Endothelial cell of umbilical vein (primary cell): ENCODE data around the gene CPNE8. TPM values are rescaled to one million over a fixed set of nuclear protein-coding genes. Genes with fewer than 3 reads are reported as not detected.

Experiments
- BruUV-seq: library from RNA; stranded (reverse); fragments of 400-500 nt; replicated peaks from 2 replicates; lab custom pipeline; 2021; lab: Mats Ljungman, UMichigan
- CTCF ChIA-PET: fragments of 300-600, 350-600 bp; sonication (Branson Sonifier 250); formaldehyde crosslinking; loops from one replicate; lab custom pipeline; 2021; ENCODE audit warnings: antibody characterized with exemption, inconsistent platforms; lab: Charles Lee
- POLR2A ChIA-PET: fragments of 300-600, 350-600 bp; sonication (Branson Sonifier 250); formaldehyde crosslinking; loops from one replicate; lab custom pipeline; 2021; ENCODE audit warnings: antibody characterized with exemption, inconsistent platforms; lab: Charles Lee
- DNase-seq: peaks from one replicate; pipeline ENCODE4 v3.0.0-alpha.2; 2011; ENCODE audit warnings: low read depth, low spot score
- FAIRE-seq: peaks from 2 replicates; lab custom pipeline; 2011; peaks lifted over from hg19 to GRCh38; lab: Jason Lieb, UNC
- H2AFZ ChIP-seq: 2 replicates; pipeline ENCODE4 v1.6.0; 2012; ENCODE audit warnings: low read depth, low read length, control low read depth, inconsistent platforms
- H3K27ac ChIP-seq: 2 replicates; pipeline ENCODE4 v1.5.1; 2011; ENCODE audit warnings: low read depth, mild to moderate bottlenecking, control low read depth, low read length, moderate library complexity; ENCODE audit not compliant: insufficient read depth
- H3K27me3 ChIP-seq, 2 experiments: 2 replicates each; pipeline versions ENCODE4 v1.6.0 to v1.6.1; 2011; ENCODE audit warnings: low read length in 2 of 2, mixed read lengths in 1 of 2; ENCODE audit not compliant: control insufficient read depth in 2 of 2, insufficient read depth in 2 of 2
- H3K36me3 ChIP-seq, 2 experiments: 2 replicates in 1 of 2; 3 replicates in 1 of 2; pipeline ENCODE4 v1.5.1; 2011; ENCODE audit warnings: low read length in 2 of 2, mild to moderate bottlenecking in 1 of 2, moderate library complexity in 1 of 2; ENCODE audit not compliant: control insufficient read depth in 2 of 2, insufficient read depth in 2 of 2; ENCODE audit errors: extremely low read depth in 1 of 2
- H3K4me1 ChIP-seq: 3 replicates; pipeline ENCODE4 v1.5.1; 2011; ENCODE audit warnings: mild to moderate bottlenecking, low read length; ENCODE audit not compliant: control insufficient read depth, insufficient read depth; ENCODE audit errors: extremely low read depth
- H3K4me2 ChIP-seq: 2 replicates; pipeline ENCODE4 v1.6.1; 2011; ENCODE audit warnings: low read length, control low read depth, mixed read lengths; ENCODE audit not compliant: insufficient read depth
- H3K4me3 ChIP-seq, 3 experiments: fragments of 200-600 bp in 1 of 3; sonication (generic), shearing (Covaris generic) in 1 of 3; replicated peaks in 1 of 3; 2 replicates each; pipeline ENCODE4 v1.5.1; 2011 to 2016; ENCODE audit warnings: control low read depth in 3 of 3, low read length in 3 of 3, mild to moderate bottlenecking in 2 of 3, inconsistent platforms in 1 of 3, low read depth in 1 of 3, moderate library complexity in 1 of 3; ENCODE audit not compliant: insufficient read depth in 1 of 3
- H3K79me2 ChIP-seq: 2 replicates; pipeline ENCODE4 v1.6.0; 2012; ENCODE audit warnings: low read length, inconsistent platforms; ENCODE audit not compliant: control insufficient read depth, insufficient read depth
- H3K9ac ChIP-seq: replicated peaks from 2 replicates; pipeline ENCODE3; 2011; ENCODE audit warnings: low read length, control low read depth; ENCODE audit not compliant: insufficient read depth; ENCODE audit errors: extremely low read depth
- H3K9me1 ChIP-seq: replicated peaks from 3 replicates; pipeline ENCODE4 v1.6.0; 2011; ENCODE audit warnings: mild to moderate bottlenecking, low read length; ENCODE audit not compliant: control insufficient read depth, insufficient read depth; ENCODE audit errors: extremely low read depth
- H3K9me3 ChIP-seq: replicated peaks from 2 replicates; pipeline ENCODE4 v1.5.1; 2012; ENCODE audit warnings: low read length, inconsistent platforms; ENCODE audit not compliant: control insufficient read depth, insufficient read depth
- H4K20me1 ChIP-seq: replicated peaks from 2 replicates; pipeline ENCODE3; 2011; ENCODE audit warnings: mild to moderate bottlenecking, low read length; ENCODE audit not compliant: control insufficient read depth, insufficient read depth; ENCODE audit errors: extremely low read depth
- EZH2 ChIP-seq: IDR thresholded peaks from 2 replicates; pipeline ENCODE4 v1.6.1; 2012; ENCODE audit warnings: borderline replicate concordance, low read depth, mild to moderate bottlenecking, moderate library complexity, low read length, inconsistent platforms; ENCODE audit not compliant: severe bottlenecking
- FOS ChIP-seq: IDR thresholded peaks from 2 replicates; pipeline ENCODE4 v1.6.1; 2011; ENCODE audit warnings: mild to moderate bottlenecking, low read length, moderate library complexity, borderline replicate concordance; ENCODE audit not compliant: insufficient read depth
- GATA2 ChIP-seq: IDR thresholded peaks from 2 replicates; pipeline ENCODE4 v1.7.0; 2011; ENCODE audit warnings: low read depth, mild to moderate bottlenecking, moderate library complexity, mixed read lengths, low read length; ENCODE audit not compliant: insufficient read length, insufficient read depth
- JUN ChIP-seq: IDR thresholded peaks from 2 replicates; pipeline ENCODE4 v1.6.1; 2011; ENCODE audit warnings: borderline replicate concordance, low read depth; ENCODE audit not compliant: insufficient read length, insufficient read depth
- MYC ChIP-seq: IDR thresholded peaks from one replicate; pipeline ENCODE4 v1.6.1; 2011; ENCODE audit warnings: mild to moderate bottlenecking, low read depth, low read length
- POLR2A ChIP-seq: IDR thresholded peaks from 2 replicates; pipeline ENCODE4 v1.6.1; 2012; ENCODE audit warnings: low read depth, mild to moderate bottlenecking, control low read depth, low read length
- POLR2AphosphoS5 ChIP-seq: IDR thresholded peaks from 2 replicates; pipeline ENCODE4 v1.6.1; 2012; ENCODE audit warnings: low read depth, mild to moderate bottlenecking, control low read depth, low read length, moderate library complexity; ENCODE audit not compliant: insufficient read depth
- dilution Hi-C: fragments of 300-500 bp; cut with MboI; formaldehyde crosslinking; loops from one replicate; pipeline ENCODE4 v1.15.0; 2019; ENCODE audit warnings: low sequenced_read_pairs; ENCODE audit not compliant: extremely low pct_ligation_motif_present
- intact Hi-C: fragments of 100-400 bp; cut with micrococcal nuclease; formaldehyde crosslinking; loops from one replicate; pipeline ENCODE4 v1.10.0; 2022
- polyA plus RNA-seq, 4 experiments: library from polyadenylated mRNA; depleted of rRNA in 3 of 4; stranded (reverse) in 3 of 4; unstranded in 1 of 4; fragments of >200 nt; gene quantifications; 2 replicates each; pipeline versions ENCODE4 v1.2.1 to v1.2.3, GENCODE V29; 2011 to 2012; ENCODE audit warnings: missing spikeins in 1 of 4
- total RNA-seq: library from RNA; stranded (reverse); gene quantifications from 2 replicates; pipeline ENCODE4 v1.2.3, GENCODE V29; 2021
- TF ChIP-seq, protein P1 (sequence below), 2 donors: IDR thresholded peaks; 1 replicate in 1 of 2; 2 replicates in 1 of 2; pipeline ENCODE4 v1.5.1; 2011; ENCODE audit warnings: low read length in 2 of 2, mild to moderate bottlenecking in 2 of 2, moderate library complexity in 2 of 2, control low read depth in 1 of 2, inconsistent platforms in 1 of 2, low read depth in 1 of 2; ENCODE audit not compliant: insufficient read depth in 1 of 2; ENCODE audit errors: extremely low read depth in 1 of 2
- TF ChIP-seq, protein P2 (sequence below): IDR thresholded peaks from 2 replicates; pipeline ENCODE4 v1.6.1; 2011; ENCODE audit not compliant: insufficient read depth, insufficient read length

Gene CPNE8
- total and polyA plus RNA-seq, 2 donors (not counting 3 experiments of a cell fraction or from before 2014, with no cell fraction given) = 4.4 to 13.7 TPM

DNA sequence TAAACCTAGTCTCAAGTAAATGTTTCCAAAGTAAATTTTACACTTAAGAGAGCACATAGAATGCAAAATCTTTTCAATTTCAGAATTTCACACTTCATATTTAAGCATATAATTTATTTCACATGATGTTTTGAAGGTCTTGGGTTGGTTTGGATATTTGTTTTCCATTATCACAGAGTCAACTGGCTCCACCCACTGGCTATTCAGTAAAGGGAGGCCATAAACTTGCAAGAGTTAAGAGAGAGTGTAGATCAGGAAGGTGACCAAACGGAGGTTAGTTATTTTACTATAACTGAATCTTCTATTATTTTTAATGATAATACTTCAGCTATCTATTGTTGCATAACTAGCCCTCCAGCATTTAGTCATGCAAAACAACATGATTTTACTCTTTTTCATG lies 6.2 kb upstream of the CPNE8 start:
- Histone ChIP-seq H2AFZ (no peak overlapping the region), H3K9ac (no peak overlapping the region), H3K4me1 (peaks cover 2% of the 10 kb centered on the region), H3K27me3 (peaks cover 0 to 3% of the 10 kb centered on the region in 2 experiments), H3K4me2 (no peak overlapping the region), H3K27ac (no peak overlapping the region), H3K79me2 (no peaks in the 10 kb centered on the region), H3K4me3 (no peak overlapping the region), H3K9me3 (no peaks in the 10 kb centered on the region), H3K36me3 (no peaks in the 10 kb centered on the region), H3K9me1 (no peaks in the 10 kb centered on the region), H4K20me1 (no peaks in the 10 kb centered on the region)
- ChIA-PET POLR2A (no interaction called here), CTCF (interaction anchor here (1.2 to 2.6 kb wide), 2 partner anchors 9 to 247 kb away, joined by 3 to 15 read pairs; no protein-coding TSS in a partner anchor)
- DNase-seq = no peak
- no peak for TF ChIP-seq EZH2
- TF ChIP-seq MYC = no peak
- no peak for TF ChIP-seq JUN
- no peak for TF ChIP-seq FOS
- TF ChIP-seq, protein P1, sequence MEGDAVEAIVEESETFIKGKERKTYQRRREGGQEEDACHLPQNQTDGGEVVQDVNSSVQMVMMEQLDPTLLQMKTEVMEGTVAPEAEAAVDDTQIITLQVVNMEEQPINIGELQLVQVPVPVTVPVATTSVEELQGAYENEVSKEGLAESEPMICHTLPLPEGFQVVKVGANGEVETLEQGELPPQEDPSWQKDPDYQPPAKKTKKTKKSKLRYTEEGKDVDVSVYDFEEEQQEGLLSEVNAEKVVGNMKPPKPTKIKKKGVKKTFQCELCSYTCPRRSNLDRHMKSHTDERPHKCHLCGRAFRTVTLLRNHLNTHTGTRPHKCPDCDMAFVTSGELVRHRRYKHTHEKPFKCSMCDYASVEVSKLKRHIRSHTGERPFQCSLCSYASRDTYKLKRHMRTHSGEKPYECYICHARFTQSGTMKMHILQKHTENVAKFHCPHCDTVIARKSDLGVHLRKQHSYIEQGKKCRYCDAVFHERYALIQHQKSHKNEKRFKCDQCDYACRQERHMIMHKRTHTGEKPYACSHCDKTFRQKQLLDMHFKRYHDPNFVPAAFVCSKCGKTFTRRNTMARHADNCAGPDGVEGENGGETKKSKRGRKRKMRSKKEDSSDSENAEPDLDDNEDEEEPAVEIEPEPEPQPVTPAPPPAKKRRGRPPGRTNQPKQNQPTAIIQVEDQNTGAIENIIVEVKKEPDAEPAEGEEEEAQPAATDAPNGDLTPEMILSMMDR (IDR thresholded peaks at IDR 0.05; ENCODE audit: extremely low read depth in 1 of 2, insufficient read depth in 1 of 2, low read depth in 1 of 2, low read length in 2 of 2) = no peak
- TF ChIP-seq, protein P2, sequence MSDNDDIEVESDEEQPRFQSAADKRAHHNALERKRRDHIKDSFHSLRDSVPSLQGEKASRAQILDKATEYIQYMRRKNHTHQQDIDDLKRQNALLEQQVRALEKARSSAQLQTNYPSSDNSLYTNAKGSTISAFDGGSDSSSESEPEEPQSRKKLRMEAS = no peak
- no peak for TF ChIP-seq POLR2AphosphoS5
- TF ChIP-seq GATA2 = no peak
- TF ChIP-seq POLR2A = no peak
- dilution Hi-C loops = no loop called here
- intact Hi-C loops = no loop called here
- no peak for FAIRE-seq
- no TSS peak for BruUV-seq
